GM04503 (cell line): ENCODE results near the gene C1orf21.

Experiments used
- DNase-seq: peaks from one replicate; pipeline ENCODE4 v3.0.0-alpha.2; 2012; ENCODE audit warnings: low read depth

Gene C1orf21

DNA sequence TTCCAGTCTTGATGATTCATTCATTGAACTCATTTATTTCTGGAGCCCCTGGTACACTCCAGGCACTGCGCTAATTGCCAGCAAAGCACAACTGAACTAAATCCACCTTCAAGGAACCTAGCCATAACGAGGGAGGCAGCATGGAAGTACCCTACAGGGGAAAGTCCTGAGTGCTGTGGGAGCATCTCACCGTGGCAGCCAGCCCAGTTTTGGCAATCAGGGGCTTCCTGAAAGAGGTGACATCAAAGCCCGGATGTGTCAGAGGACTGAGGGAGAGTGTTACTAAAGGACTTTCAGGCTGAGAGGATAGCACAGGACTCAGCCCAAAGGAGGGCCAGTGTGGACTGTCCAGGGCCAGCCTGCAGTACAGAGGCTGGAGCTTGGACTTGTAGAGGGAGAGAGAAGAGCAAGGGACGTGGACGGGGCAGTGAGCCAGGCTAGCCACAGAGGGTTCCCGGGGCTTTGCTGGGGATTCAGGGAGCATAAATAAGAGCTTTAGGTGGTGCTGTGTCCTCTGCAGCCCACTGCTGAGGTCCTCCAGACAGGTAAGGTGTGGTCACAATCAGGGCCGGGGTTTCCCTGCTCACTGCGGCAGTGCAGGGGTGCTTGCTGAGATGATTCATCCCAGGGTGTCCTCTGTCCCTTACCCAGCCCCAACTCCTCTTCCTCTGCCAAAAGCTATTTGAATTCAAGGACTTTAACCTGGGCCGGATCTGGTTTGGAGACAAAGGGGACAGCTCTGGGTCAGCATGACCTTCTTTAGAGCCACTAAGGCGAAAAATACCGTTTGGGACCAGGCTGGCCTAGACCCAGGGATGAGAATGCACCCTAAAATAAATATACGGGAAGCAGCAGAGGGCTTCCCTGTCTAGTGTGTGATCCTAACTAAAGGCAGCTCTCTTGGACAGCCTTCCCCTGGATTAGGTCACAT lies 239.5 kb downstream of the C1orf21 start:
- DNase-seq, result no peak

DNA sequence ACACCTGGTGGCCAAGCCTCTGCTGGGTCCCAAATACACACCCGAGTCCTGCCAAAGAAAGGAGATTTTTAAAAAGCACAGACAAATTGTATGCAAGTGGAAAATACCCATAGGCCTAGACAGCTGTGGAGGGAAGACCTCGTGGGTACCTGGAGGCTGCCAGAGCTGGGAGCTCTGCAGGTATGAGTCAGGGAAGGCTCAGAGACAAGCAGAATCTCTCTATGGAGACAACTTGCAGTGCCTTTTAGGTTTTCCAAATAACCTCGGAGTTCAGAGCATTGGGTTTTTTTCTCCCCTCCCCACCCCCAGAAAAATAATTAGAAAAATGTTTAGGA lies 240.1 kb downstream of the C1orf21 start:
- DNase-seq, result no peak

DNA sequence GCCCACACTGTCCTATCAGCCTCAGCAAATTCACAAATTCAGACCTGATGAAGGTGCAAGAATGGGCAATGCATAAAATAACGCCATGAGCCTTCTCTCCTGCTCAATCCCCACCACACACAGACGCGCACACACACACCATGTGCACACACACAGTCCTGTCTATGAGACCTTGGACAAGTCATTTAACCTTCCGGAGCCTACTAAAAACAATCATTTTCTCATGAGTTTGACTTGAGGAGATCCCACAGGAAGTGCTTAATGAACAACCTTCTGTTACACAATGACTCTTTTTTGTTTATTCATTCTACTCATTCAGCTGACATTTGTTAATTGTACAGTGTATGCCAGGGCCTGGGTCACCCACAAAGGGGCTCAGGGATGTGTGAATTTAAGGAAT lies 242.4 kb downstream of the C1orf21 start:
- no peak for DNase-seq

DNA sequence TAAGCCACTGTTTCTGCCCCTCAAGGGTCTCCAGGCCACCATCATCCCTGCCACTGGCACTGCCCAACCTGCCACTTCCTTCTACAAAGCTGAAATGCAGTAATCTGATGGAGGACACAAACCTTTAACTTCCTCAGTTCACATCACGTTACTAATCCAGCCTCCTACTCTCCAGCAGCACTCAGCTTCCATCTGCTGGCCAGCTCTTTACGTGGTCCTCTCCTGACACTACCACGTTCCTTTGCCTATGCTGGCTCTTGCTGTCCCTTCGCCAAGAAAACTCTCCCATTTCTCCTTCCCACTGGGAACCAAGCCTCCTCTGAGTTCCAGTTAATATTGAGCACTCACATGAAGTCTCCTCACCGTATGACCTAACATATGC lies 243.8 kb downstream of the C1orf21 start:
- no peak for DNase-seq

DNA sequence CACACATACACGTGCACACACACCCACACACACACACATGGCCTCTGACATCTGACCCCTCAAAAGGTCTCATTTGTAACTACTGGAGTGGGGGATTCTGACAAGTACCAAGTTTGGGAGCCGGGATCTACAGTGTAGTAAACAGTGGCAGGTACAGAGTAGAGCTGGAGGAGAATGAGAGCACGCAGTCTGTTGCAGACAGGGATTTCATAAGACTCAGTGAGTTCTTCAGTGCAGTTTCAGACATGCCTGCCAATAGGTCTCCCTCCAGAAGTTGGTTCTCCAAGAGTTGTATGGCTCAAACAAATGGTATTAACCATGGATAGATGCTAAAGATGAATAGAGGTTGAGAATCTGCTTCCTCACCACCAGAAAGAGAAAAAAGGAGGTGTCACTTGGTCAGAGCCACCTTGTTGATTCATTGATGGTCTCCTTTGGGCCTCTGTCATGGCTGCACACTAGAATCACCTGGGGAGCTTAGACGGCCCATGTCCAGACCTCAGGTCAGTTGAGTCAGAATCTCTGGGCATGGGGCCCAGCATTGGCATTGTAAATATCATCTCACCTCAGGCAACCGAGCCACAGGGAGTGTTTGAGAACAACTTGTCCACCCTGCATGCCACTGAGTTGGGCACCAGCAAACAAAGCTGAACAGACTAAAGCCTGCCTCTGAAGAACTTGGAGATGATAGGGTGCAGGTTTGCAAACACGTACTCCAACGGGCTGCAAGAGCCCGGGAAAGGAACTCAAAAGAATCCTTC lies 245.8 kb downstream of the C1orf21 start:
- DNase-seq, result no peak

DNA sequence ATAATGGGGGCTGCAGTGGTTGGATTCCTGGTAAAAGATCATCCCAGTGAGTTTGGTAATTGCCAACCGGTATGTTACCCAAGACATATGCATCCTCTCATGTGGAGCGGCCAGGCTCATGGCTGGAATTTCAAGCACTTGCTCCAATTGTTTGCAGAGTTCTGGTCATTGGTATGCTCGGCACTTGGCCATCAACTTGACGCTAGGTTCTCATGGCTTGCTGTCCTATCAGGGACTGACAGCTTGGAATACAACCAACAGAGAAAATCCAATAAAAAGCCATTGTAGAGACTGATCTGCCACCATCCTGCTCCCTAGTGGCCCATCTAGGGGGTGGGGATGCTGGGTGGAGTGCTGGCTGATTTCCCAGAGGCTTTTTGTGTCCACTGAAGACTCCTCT lies 247.0 kb downstream of the C1orf21 start:
- no peak for DNase-seq

DNA sequence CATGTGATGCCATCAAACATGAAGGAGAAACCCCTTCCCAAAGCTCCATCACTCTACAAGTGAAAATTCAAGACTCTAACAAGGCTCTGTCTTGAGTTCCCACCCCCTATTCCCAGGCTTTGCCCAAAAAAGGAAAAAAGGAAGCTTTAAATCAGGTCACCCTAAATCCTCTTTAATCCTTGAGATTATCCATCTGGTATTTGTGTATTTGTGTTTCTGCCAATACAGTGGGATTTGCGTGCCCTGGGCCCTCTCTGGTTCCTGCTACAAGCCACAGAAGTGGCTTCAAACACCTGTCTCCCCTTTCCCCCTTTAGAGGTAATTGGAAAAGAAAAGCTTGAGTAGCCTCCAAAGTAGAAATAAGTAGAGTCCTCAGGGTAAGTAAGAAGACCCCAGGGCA lies 247.5 kb downstream of the C1orf21 start:
- no peak for DNase-seq

DNA sequence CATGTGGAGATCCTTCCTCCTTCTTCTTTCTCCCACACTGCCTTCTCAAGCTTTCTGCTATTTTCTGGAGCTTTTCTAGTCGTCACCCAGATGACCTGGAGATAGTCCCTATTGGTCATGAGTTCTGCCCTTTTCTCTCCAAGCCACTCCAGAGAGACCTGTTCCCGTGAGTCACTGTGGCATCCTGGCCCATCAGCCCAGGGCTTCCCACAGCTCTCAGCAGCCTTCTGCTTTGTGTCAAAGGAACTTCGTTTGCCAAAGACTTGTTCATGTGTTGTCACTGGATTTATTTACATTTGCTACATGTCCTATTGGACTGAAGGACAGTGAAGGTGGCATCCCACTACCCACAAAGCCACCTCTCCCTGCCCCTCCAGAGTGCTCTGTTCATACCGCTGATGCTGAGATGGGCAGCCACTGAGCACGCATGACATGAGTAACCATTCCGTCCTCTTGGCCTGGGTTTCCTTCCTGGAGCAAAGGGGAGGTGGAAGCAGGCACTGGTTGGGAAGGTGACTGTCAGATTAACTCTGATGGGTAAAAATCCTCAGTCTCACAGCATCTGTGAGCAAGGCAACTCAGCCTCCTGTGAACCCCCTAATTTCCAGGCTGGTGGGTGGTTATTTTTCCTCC lies 248.6 kb downstream of the C1orf21 start:
- DNase-seq, result no peak

DNA sequence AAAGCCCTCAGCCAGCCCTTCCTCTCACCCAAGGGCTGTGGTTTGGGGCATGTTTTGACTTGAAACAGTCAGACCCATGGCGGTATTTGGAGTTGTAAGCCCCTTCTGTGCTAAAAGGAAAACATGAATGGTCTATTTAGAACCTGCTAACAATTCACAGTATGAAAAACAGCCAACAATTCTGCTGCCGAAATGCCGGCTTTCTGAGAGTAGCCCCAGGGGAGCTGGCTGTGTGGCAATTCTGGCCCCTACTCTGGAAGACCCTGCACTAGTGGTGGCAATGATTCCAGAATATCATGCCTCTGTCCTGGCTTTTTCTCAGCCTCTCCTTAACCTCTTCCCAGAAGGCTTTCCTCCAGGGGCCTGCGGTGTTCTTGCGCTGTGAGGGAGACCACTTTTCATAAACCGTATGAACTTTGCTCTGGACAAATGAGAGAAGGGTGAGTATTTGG lies 249.2 kb downstream of the C1orf21 start:
- DNase-seq, result no peak

DNA sequence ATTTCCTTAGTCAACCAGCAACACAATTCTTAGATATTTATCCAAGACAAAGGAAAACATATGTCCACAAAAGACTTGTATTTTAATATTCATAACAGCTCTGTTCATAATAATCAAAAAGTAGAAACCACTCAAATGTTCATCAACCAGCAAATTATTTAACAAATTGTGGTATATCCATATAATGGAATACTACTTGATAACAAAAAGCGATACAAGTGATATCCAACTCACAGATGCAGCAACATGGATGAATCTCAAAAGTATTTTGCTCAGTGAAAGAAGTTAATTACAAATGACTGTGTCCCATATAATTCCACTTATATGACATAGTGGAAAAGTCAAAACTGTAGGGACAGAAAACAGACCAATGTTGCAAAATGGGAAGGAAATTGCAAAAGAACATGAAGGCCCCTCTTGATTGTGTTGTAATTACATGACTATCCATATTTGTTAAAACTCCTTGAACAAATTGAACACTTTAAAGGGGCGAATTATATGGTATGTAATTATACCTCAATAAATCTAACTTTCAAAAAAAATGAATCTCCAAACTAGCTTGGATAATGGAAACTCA lies 250.9 kb downstream of the C1orf21 start:
- DNase-seq, result no peak

DNA sequence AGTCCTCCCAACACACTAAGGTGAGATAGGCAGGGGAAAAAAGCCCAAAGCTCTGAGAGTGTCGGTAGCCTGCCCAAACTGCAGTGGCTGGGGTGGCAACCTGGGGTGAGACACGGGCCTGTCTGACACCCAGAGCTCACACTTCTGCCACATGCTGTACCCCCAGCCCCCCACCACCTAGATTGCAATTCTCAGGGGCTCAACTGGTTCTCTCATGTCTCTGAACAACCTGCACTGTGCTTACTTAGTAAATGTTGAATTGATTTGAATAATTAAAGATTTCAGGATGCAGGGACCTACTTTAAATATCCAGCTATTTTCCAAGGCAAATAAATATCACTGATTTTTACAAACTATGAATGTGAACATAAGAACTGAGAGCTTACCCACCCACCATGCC lies 252.4 kb downstream of the C1orf21 start:
- DNase-seq, result no peak

DNA sequence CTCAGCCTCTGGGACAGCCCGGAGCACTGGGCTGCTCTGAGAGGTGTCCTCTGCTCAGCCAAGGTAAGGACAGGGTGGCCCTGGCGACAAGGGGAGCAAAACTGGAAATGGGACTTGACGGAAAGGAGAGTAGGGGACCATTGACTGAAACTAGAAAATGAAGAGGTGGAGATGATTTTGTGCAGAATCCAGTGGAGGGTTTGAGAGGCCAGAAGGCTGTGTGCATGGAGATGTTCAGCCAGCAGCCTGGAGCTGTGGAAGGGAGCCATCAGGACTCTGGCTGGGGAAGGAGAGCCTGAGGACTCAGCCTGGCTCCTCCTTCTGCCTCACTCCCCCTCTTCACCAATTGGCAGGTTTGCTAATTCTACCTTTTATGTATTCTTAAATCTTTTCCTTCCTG lies 253.7 kb downstream of the C1orf21 start:
- no peak for DNase-seq

DNA sequence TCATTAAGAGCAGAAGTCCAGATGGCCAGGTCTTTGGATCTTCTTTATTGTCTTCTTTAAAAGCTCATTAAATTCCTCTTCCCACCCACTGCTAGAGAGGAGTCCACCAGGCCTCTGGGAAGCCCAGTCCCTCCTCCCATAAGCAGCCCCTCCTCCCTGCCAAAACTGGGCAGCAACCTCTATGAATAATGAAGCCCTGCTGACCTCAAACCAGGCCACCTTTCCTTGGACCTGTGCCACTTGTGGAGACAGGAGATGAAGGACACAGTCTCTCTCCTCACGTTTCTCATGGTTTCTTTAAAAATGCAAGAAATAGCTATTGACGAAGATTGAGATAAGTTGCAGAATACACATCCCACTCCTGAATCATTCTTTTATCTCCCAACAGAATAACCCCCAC lies 255.1 kb downstream of the C1orf21 start:
- DNase-seq, result no peak

DNA sequence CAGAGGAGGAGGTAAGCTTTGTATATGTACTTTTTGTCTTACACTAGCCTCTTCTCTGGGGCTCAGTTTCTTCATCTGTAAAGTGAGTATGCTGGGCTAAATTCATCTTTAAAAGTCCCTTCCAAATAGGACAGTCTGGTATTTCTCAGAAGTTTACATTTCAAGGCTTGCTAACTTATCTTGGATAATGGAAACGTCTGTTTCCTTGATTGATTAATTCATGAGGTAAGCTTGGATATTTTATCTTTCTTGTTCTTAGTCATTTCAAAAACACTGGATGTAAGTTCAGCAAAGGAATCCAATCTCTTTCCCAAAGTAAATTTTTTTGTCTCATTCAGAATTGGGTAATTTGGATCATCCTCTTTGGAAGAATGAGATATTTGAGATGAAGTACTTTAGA lies 256.8 kb downstream of the C1orf21 start:
- no peak for DNase-seq

DNA sequence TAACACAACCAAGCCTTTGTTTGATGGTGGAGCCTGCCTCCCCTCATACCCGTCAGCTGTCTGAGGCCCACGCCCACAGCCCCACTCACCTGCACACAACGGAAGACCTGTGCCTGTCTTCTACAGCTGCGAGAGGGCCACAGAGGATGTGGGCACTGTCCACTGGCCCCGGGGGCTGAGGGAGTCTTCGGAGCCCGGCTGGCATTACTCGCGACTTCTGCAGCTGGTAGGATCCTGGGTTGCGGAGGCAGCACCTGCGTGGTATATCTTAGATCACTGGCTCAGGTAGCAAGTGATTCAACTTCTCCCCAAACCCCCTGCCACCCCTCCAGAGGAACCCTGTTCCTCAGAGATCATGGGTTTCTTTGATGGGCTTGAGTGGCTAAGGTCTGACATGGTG lies 257.9 kb downstream of the C1orf21 start:
- DNase-seq, result no peak

DNA sequence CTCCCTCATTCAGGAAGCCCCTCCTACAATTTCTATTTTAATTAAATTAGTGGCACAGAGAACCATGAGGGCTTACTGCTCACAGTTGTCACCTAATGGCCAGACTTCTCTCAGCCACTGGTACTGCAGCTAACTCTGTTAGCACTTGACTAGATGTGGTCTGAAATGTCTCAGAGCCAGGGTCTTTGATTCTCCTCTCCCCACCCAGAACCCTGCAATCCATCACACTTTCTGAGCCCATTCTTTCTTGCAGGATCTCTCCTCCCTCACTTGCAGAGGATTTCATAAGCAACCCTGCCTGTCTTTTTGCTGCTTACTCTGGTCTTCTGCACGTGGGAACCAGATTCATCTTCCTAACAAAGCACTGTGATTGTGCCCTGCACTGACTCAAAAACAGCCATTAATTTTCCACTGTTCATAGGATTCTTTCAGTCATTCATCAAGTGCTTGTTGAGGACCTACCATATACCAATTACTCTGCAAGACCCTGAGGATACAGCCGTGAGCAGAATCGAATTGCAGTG lies 259.4 kb downstream of the C1orf21 start:
- DNase-seq, result no peak

DNA sequence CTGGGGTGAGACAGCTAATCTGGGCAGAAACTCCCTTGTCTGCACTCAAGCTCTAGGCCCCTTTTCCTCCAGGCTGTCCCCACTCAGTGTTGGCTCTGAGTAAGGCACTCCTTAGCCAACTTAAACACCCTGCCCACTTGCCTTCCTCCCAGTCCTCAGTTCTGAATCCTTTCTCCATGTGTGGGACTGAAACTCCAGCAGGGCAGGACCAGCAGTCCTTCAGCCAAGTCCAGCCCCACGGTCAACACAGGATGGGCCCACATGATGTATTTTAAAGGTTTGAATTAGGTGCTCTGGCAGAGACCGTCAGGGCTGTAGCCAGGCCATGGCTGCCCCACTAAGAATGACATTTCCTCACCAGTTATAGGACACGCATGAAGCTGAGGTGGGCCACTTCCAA lies 260.0 kb downstream of the C1orf21 start:
- no peak for DNase-seq

DNA sequence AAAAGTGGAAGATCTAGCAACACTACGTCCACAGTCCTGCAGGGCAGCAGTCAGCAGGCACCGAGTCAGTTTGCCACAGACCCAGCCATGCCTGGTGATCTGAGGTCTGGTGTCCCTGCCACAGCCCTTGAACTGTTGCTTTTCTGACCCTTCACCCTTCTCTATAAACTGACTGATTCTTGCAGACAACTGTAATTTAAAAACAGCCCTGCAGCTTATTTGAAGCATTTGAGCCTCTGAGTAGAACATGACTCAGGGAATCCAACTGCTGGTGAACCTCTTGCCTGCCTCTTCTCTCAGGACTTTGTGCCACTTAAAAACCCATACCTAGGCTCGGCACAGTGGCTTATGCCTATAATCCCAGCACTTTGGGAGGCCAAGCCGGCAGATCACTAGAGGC lies 260.6 kb downstream of the C1orf21 start:
- DNase-seq, result no peak

DNA sequence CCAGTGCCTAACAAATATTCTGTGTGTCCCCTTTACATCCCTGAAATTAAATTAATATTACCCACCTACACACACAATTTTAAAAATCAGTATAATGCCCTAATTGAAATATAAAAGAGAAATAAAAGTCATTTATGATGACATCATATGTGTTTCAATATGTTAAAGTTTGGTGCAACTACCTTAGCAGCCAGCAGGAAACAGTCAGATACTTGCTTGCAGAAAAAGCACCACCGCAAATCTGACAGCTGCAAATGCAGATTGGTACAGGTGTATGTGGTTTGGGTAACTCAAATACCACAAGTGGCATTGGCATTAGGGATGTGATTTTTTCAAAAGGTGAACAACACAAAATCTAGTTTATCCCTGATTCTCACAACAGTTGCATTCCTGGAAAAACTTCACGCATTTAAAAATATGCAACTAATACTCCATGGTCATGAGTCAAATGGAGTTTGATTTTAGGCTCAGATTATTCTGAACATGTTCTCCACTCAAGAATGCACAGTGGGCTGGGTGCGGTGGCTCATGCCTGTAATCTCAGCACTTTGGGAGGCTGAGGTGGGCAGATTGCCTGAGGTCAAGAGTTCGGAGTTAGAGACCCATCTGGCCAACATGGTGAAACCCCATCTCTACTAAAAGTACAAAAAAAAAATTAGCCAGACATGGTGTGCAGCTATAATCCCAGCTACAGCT lies 261.5 kb downstream of the C1orf21 start:
- no peak for DNase-seq

DNA sequence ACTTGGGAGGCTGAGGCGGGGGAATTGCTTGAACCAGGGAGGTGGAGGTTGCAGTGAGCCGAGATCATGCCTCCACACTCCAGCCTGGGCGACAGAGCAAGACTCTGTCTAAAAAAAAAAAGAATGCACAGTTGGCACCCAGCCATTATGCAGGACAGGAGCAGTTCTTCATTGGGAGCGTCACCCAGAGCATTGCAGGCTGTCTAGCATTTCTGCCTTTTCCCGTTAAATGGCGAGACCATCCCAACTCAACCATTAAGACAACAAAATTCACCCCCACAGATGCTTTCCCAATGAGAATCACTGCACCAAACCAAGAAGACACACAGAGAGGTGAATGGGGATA lies 262.0 kb downstream of the C1orf21 start:
- DNase-seq, result no peak

DNA sequence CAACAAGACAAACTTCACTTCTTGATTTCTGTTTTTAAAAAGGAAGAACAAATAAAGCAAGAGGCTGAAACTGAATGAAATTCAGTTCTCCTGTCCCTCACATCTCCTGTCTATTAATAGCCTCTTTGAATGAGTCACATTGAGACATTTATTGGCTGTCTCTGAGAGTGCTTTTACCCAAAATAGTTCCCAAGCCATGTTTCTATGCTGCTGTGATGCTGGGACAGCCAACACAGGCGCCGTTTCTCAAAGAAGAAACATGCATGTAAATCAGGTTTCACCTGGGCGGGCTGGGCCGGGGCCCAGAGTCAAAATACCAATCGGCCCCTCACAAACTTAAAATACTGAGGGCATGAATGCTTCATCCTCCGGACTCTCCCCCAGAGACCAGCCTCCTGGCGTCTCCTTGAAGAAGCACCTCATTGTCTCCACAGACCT lies 262.6 kb downstream of the C1orf21 start:
- DNase-seq, result peak; percentile 27
